WTC11 (cell line): ENCODE data around the gene PDZD8.

Experiments used
- ATF3 ChIP-seq: sonication (generic); formaldehyde crosslinking; conservative IDR thresholded peaks from 2 replicates; pipeline ENCODE4 v1.8.1; 2022; ENCODE audit warnings: mild to moderate bottlenecking, missing genetic modification reagents
- CTCF ChIP-seq: fragments of 200-600 bp; IDR thresholded peaks from 2 replicates; pipeline ENCODE4 v1.8.0; 2022; ENCODE audit warnings: antibody characterized with exemption
- FOXJ3 ChIP-seq: sonication (generic); formaldehyde crosslinking; IDR thresholded peaks from 2 replicates; pipeline ENCODE4 v1.9.0; 2021; ENCODE audit warnings: missing genetic modification reagents, mild to moderate bottlenecking, borderline replicate concordance
- JAZF1 ChIP-seq: fragments of 250-450 bp; sonication (Bioruptor Pico); IDR thresholded peaks from 2 replicates; pipeline ENCODE4 v1.9.0; 2021; ENCODE audit warnings: moderate library complexity, mild to moderate bottlenecking, inconsistent platforms
- NFYB ChIP-seq: sonication (generic); formaldehyde crosslinking; conservative IDR thresholded peaks from 2 replicates; pipeline ENCODE4 v1.8.0; 2022; ENCODE audit warnings: low read depth, missing genetic modification reagents
- ZNF219 ChIP-seq: sonication (generic); formaldehyde crosslinking; IDR thresholded peaks from 2 replicates; pipeline ENCODE4 v1.8.0; 2023; ENCODE audit warnings: missing genetic modification reagents, mild to moderate bottlenecking, borderline replicate concordance

GRCh38 chr10:117327262-117327661 is 48.0 kb downstream of the PDZD8 start:
- TF ChIP-seq CTCF = no peak
- no peak for TF ChIP-seq NFYB (CRISPR knock-in tag)
- TF ChIP-seq FOXJ3 (CRISPR knock-in tag) = no peak
- no peak for TF ChIP-seq ATF3
- TF ChIP-seq ZNF219 (CRISPR knock-in tag) = no peak
- no peak for TF ChIP-seq JAZF1 (CRISPR knock-in tag)
